ENCODE data around the gene CIRBP.

GRCh38 chr19:1275976-1276627 lies 7.0 kb downstream of the CIRBP start:
- no peak for TF ChIP-seq CTCF (IDR thresholded peaks at IDR 0.05; ENCODE audit: low read depth, low read length, missing input control)
- TF ChIP-seq TAF1 (conservative IDR thresholded peaks at IDR 0.05), result no peak
- TF ChIP-seq NR2F2 (IDR thresholded peaks at IDR 0.05), result no peak
- no peak for TF ChIP-seq FOXA1 (IDR thresholded peaks at IDR 0.05)
- TF ChIP-seq EGR1 (IDR thresholded peaks at IDR 0.05; ENCODE audit: low read depth in 2 of 2), result no peak
- no peak for TF ChIP-seq GABPA (IDR thresholded peaks at IDR 0.05 in 1 of 2, conservative IDR thresholded peaks at IDR 0.05 in 1 of 2)
- TF ChIP-seq RXRA (IDR thresholded peaks at IDR 0.05), result no peak
- no peak for TF ChIP-seq RAD21 (IDR thresholded peaks at IDR 0.05)

Data from liver (tissue), 3 donors.